ENCODE data around the gene FAM180A.

DNA sequence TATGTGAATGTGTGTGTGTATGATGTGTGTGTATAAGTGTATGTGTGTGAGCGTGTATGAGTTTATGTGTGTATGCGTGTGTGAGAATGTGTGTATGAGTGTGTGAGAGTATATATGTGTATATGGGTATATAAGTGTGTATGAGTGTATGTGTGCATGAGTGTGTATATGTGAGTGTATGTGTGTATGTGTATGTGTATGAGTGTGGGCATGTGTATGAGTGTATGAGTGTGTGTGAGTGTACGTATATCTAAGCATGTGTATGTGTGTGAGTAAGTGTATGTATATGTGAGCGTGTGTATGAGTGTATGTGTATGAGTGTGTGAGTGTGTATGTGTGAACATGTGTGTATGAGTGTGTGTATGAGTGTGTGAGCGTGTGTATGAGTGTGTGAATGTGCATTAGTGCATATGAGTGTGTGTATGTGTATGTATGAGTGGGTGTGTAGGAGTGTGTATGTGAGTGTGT lies 33.5 kb downstream of the FAM180A start:
- no peak for TF ChIP-seq POLR2A (IDR thresholded peaks at IDR 0.05; ENCODE audit: extremely low read depth, insufficient read length)
- TF ChIP-seq, protein P1, sequence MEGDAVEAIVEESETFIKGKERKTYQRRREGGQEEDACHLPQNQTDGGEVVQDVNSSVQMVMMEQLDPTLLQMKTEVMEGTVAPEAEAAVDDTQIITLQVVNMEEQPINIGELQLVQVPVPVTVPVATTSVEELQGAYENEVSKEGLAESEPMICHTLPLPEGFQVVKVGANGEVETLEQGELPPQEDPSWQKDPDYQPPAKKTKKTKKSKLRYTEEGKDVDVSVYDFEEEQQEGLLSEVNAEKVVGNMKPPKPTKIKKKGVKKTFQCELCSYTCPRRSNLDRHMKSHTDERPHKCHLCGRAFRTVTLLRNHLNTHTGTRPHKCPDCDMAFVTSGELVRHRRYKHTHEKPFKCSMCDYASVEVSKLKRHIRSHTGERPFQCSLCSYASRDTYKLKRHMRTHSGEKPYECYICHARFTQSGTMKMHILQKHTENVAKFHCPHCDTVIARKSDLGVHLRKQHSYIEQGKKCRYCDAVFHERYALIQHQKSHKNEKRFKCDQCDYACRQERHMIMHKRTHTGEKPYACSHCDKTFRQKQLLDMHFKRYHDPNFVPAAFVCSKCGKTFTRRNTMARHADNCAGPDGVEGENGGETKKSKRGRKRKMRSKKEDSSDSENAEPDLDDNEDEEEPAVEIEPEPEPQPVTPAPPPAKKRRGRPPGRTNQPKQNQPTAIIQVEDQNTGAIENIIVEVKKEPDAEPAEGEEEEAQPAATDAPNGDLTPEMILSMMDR (IDR thresholded peaks at IDR 0.05; ENCODE audit: low read depth, low read length): no peak
- TF ChIP-seq, protein P2, sequence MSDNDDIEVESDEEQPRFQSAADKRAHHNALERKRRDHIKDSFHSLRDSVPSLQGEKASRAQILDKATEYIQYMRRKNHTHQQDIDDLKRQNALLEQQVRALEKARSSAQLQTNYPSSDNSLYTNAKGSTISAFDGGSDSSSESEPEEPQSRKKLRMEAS (IDR thresholded peaks at IDR 0.05; ENCODE audit: low read depth, low read length): no peak
